GM12878 (cell line): ENCODE measurements around the gene ADAP1. TPM values are rescaled to one million over a fixed set of nuclear protein-coding genes. Genes with fewer than 3 reads are reported as not detected.

Experiments
- ASH2L ChIP-seq: fragments of 300-600, 200-600 bp; sonication (generic); IDR thresholded peaks from 2 replicates; pipeline ENCODE4 v1.6.1; 2017; ENCODE audit warnings: low read depth, mild to moderate bottlenecking, borderline replicate concordance
- ATF7 ChIP-seq: fragments of 450-650 bp; IDR thresholded peaks from 2 replicates; pipeline ENCODE4 v1.6.1; 2016; ENCODE audit warnings: low read depth, mild to moderate bottlenecking
- BACH1 ChIP-seq: fragments of 450-650 bp; IDR thresholded peaks from 2 replicates; pipeline ENCODE4 v1.6.1; 2017; ENCODE audit warnings: mild to moderate bottlenecking, borderline replicate concordance
- BHLHE40 ChIP-seq, 2 experiments: fragments of 450-650 bp in 1 of 2; IDR thresholded peaks; 2 replicates each; pipeline ENCODE4 v1.6.1; 2011 to 2017; ENCODE audit warnings: low read depth in 2 of 2, borderline replicate concordance in 1 of 2, improper control_type of control experiment in 1 of 2, low read length in 1 of 2, mild to moderate bottlenecking in 1 of 2
- DPF2 ChIP-seq: fragments of 450-650 bp; IDR thresholded peaks from 2 replicates; pipeline ENCODE4 v1.6.1; 2017; ENCODE audit warnings: mild to moderate bottlenecking
- FOXK2 ChIP-seq: fragments of 450-650 bp; IDR thresholded peaks from 2 replicates; pipeline ENCODE4 v1.6.1; 2017; ENCODE audit warnings: mild to moderate bottlenecking, moderate library complexity
- HDAC6 ChIP-seq: fragments of 200-600 bp; sonication (generic); IDR thresholded peaks from one replicate; pipeline ENCODE4 v1.8.0; 2017; ENCODE audit warnings: antibody characterized with exemption; ENCODE audit not compliant: unreplicated experiment
- IKZF2 ChIP-seq, 2 experiments: fragments of 450-650 bp; IDR thresholded peaks; 2 replicates each; pipeline ENCODE4 v1.6.1; 2017; ENCODE audit warnings: mild to moderate bottlenecking in 2 of 2, moderate library complexity in 2 of 2
- MYC ChIP-seq: IDR thresholded peaks from 2 replicates; pipeline ENCODE4 v1.6.1; 2011; ENCODE audit warnings: mild to moderate bottlenecking, low read length, moderate library complexity, inconsistent platforms; ENCODE audit not compliant: insufficient read depth, insufficient replicate concordance, insufficient read length, severe bottlenecking
- NFYA ChIP-seq: IDR thresholded peaks from 2 replicates; pipeline ENCODE4 v1.6.1; 2011; ENCODE audit warnings: low read depth, mild to moderate bottlenecking, low read length, improper control_type of control experiment, borderline replicate concordance
- NFYB ChIP-seq: IDR thresholded peaks from 2 replicates; pipeline ENCODE4 v1.6.1; 2011; ENCODE audit warnings: low read depth, mild to moderate bottlenecking, low read length, improper control_type of control experiment, moderate library complexity; ENCODE audit not compliant: insufficient read depth
- RAD51 ChIP-seq: fragments of 450-650 bp; IDR thresholded peaks from 2 replicates; pipeline ENCODE4 v1.6.1; 2016; ENCODE audit warnings: moderate library complexity, mild to moderate bottlenecking, inconsistent platforms
- RBBP5 ChIP-seq: fragments of 200-600 bp; sonication (generic); conservative IDR thresholded peaks from 2 replicates; pipeline ENCODE4 v1.6.1; 2016
- SMC3 ChIP-seq: IDR thresholded peaks from 2 replicates; pipeline ENCODE4 v1.6.1; 2011; ENCODE audit warnings: low read length, improper control_type of control experiment, borderline replicate concordance
- SPI1 ChIP-seq: IDR thresholded peaks from 2 replicates; pipeline ENCODE4 v1.6.1; 2011; ENCODE audit warnings: low read depth, mild to moderate bottlenecking, low read length, moderate library complexity, borderline replicate concordance; ENCODE audit not compliant: insufficient read depth
- STAT1 ChIP-seq: fragments of 450-650 bp; conservative IDR thresholded peaks from 2 replicates; pipeline ENCODE4 v1.6.1; 2014; ENCODE audit warnings: antibody characterized with exemption, mild to moderate bottlenecking
- STAT3 ChIP-seq: IDR thresholded peaks from 2 replicates; pipeline ENCODE4 v1.6.1; 2011; ENCODE audit warnings: low read depth, low read length, improper control_type of control experiment
- SUPT20H ChIP-seq: IDR thresholded peaks from 2 replicates; pipeline ENCODE4 v1.6.1; 2011; ENCODE audit warnings: low read depth, mild to moderate bottlenecking, low read length, moderate library complexity, borderline replicate concordance; ENCODE audit not compliant: control insufficient read depth
- TCF3 ChIP-seq: IDR thresholded peaks from 2 replicates; pipeline ENCODE4 v1.6.1; 2012; ENCODE audit warnings: low read depth, mild to moderate bottlenecking, low read length, borderline replicate concordance; ENCODE audit not compliant: insufficient read depth
- ZNF274 ChIP-seq: IDR thresholded peaks from one replicate; pipeline ENCODE4 v1.8.0; 2011; ENCODE audit not compliant: insufficient read length, insufficient read depth
- ZNF384 ChIP-seq: IDR thresholded peaks from 2 replicates; pipeline ENCODE4 v1.6.1; 2012; ENCODE audit warnings: low read depth, mild to moderate bottlenecking, low read length, improper control_type of control experiment, borderline replicate concordance
- ZZZ3 ChIP-seq: IDR thresholded peaks from 2 replicates; pipeline ENCODE4 v1.6.1; 2011; ENCODE audit warnings: low read depth; ENCODE audit not compliant: control insufficient read depth, insufficient read length
- polyA plus RNA-seq, 11 experiments: library from polyadenylated mRNA; depleted of rRNA in 4 of 11; unstranded in 6 of 11; stranded (reverse) in 5 of 11; fragments of >200 nt; fragmentation: Nextera tagmentation in 4 of 11; fragmentation: Illumina TruSeq in 1 of 11; extraction: Ambion mirVana in 4 of 11; extraction: Trizol in 1 of 11; gene quantifications; 1 replicate in 1 of 11; 2 replicates in 10 of 11; pipeline versions ENCODE4 v1.2.1 to v1.2.3, GENCODE V29; 2011 to 2016; ENCODE audit warnings: inconsistent platforms in 2 of 11, missing spikeins in 2 of 11, low read depth in 1 of 11
- total RNA-seq, 4 experiments: library from RNA; depleted of rRNA in 3 of 4; stranded (reverse); fragments of >200 nt in 3 of 4; fragmentation: Illumina TruSeq in 1 of 4; extraction: Trizol in 1 of 4; gene quantifications; 2 replicates each; pipeline versions ENCODE4 v1.2.1 to v1.2.3, GENCODE V29; 2013 to 2021
- TF ChIP-seq, protein P1 (sequence below): fragments of 450-650 bp; IDR thresholded peaks from 2 replicates; pipeline ENCODE4 v1.6.1; 2017; ENCODE audit warnings: low read depth, mild to moderate bottlenecking, moderate library complexity
- TF ChIP-seq, protein P2 (sequence below): fragments of 450-650 bp; conservative IDR thresholded peaks from 2 replicates; pipeline ENCODE4 v1.6.1; 2017; ENCODE audit warnings: mild to moderate bottlenecking, moderate library complexity
- TF ChIP-seq, protein P3 (sequence below): fragments of 450-650 bp; IDR thresholded peaks from 2 replicates; pipeline ENCODE4 v1.6.1; 2017; ENCODE audit warnings: mild to moderate bottlenecking, low read depth, inconsistent platforms; ENCODE audit not compliant: poor library complexity, severe bottlenecking

Gene ADAP1
- total and polyA plus RNA-seq, 10 of the 15 experiments (the other 5 are each of a cell fraction or from before 2014, with no cell fraction given) = 0.22 to 44.2 (median 22.0) TPM; not detected in 1

DNA sequence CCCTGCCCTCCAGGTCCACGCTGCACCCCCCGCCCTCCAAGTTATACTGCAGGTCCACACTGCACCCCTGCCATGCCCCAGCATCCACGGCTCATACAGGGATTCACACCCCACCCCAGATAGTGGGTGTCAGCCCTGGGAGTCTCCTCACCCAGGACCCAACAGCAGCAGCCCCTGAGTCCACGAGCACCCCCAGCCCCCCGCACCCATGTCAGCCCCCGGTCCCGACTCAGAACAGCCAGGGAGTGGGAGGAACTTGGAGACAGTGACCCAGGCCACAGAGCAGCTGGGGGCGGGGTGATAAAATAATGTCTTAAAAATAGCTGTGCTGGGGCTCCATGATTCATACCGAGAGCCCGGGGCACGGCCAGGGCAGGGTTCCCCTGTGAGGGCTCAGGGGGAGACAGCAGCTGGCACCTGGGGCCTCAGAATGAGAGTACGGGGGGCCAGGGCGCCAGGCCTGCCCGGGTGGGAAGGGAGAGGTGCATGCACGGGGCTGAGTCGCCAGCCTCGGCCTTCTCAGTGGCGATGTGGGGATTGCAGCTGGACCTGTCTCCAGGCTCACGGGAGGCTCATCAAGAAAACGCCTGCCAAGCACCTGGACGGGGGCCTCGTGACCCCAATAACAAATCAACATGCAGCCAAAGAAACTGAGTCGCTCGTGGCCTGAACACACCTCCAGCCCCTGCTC is 29.8 kb downstream of the ADAP1 start (continued):
- TF ChIP-seq, protein P1, sequence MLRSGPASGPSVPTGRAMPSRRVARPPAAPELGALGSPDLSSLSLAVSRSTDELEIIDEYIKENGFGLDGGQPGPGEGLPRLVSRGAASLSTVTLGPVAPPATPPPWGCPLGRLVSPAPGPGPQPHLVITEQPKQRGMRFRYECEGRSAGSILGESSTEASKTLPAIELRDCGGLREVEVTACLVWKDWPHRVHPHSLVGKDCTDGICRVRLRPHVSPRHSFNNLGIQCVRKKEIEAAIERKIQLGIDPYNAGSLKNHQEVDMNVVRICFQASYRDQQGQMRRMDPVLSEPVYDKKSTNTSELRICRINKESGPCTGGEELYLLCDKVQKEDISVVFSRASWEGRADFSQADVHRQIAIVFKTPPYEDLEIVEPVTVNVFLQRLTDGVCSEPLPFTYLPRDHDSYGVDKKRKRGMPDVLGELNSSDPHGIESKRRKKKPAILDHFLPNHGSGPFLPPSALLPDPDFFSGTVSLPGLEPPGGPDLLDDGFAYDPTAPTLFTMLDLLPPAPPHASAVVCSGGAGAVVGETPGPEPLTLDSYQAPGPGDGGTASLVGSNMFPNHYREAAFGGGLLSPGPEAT = peak; percentile 46; the same call in 1 of the 2 replicates
- no peak for TF ChIP-seq RBBP5
- peak; percentile 85 to 88 for TF ChIP-seq IKZF2 (IDR thresholded peaks at IDR 0.05)
- TF ChIP-seq NFYB = no peak
- no peak for TF ChIP-seq MYC
- TF ChIP-seq BHLHE40 (IDR thresholded peaks at IDR 0.05; ENCODE audit: borderline replicate concordance in 1 of 2, low read depth in 2 of 2, low read length in 1 of 2) = peak; percentile 81 to 89
- peak; percentile 28; the same call in 1 of the 2 replicates for TF ChIP-seq SPI1
- no peak for TF ChIP-seq ASH2L
- TF ChIP-seq TCF3 = peak; percentile 99
- no peak for TF ChIP-seq HDAC6
- peak; percentile 76; the same call in 1 of the 2 replicates for TF ChIP-seq BACH1
- TF ChIP-seq, protein P2, sequence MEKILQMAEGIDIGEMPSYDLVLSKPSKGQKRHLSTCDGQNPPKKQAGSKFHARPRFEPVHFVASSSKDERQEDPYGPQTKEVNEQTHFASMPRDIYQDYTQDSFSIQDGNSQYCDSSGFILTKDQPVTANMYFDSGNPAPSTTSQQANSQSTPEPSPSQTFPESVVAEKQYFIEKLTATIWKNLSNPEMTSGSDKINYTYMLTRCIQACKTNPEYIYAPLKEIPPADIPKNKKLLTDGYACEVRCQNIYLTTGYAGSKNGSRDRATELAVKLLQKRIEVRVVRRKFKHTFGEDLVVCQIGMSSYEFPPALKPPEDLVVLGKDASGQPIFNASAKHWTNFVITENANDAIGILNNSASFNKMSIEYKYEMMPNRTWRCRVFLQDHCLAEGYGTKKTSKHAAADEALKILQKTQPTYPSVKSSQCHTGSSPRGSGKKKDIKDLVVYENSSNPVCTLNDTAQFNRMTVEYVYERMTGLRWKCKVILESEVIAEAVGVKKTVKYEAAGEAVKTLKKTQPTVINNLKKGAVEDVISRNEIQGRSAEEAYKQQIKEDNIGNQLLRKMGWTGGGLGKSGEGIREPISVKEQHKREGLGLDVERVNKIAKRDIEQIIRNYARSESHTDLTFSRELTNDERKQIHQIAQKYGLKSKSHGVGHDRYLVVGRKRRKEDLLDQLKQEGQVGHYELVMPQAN = peak; percentile 81
- no peak for TF ChIP-seq SMC3
- no peak for TF ChIP-seq STAT1
- peak; percentile 99 for TF ChIP-seq DPF2
- no peak for TF ChIP-seq ZZZ3
- no peak for TF ChIP-seq SUPT20H
- peak; percentile 70 for TF ChIP-seq ATF7
- 0 out of 2 replicates have a peak, but pooled peaks have one; percentile 20 for TF ChIP-seq RAD51
- no peak for TF ChIP-seq NFYA
- no peak for TF ChIP-seq ZNF274
- TF ChIP-seq FOXK2 = no peak
- TF ChIP-seq, protein P3, sequence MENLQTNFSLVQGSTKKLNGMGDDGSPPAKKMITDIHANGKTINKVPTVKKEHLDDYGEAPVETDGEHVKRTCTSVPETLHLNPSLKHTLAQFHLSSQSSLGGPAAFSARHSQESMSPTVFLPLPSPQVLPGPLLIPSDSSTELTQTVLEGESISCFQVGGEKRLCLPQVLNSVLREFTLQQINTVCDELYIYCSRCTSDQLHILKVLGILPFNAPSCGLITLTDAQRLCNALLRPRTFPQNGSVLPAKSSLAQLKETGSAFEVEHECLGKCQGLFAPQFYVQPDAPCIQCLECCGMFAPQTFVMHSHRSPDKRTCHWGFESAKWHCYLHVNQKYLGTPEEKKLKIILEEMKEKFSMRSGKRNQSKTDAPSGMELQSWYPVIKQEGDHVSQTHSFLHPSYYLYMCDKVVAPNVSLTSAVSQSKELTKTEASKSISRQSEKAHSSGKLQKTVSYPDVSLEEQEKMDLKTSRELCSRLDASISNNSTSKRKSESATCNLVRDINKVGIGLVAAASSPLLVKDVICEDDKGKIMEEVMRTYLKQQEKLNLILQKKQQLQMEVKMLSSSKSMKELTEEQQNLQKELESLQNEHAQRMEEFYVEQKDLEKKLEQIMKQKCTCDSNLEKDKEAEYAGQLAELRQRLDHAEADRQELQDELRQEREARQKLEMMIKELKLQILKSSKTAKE = peak; percentile 89
- no peak for TF ChIP-seq STAT3
- peak; percentile 44; the same call in 1 of the 2 replicates for TF ChIP-seq ZNF384
